Astrocyte of the hippocampus (primary cell): ENCODE measurements around the gene BMAL1.

Experiments used
- DNase-seq: peaks from one replicate; pipeline ENCODE4 v3.0.0; 2011; ENCODE audit warnings: low read depth, low spot score

Gene BMAL1

DNA sequence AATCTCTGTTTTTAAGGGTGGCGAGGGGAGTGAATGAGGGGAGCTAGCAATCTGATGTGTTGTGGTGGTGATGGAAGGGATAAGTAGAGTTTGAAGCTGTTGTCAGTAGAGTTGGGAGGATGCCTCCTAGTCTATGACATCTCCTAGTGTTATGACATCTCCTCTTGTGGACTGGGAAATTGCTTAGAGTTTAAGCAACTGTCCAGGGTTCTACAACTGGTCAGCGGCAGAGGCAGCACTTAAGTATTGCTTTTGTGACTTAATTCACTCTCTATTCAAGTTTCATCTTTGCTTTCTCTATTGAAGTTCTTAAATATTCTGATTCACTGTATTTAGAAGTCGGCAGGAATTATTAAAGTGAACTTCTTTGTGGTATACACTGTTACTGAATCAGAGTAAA is 13.8 kb downstream of the BMAL1 start:
- DNase-seq, result no peak

DNA sequence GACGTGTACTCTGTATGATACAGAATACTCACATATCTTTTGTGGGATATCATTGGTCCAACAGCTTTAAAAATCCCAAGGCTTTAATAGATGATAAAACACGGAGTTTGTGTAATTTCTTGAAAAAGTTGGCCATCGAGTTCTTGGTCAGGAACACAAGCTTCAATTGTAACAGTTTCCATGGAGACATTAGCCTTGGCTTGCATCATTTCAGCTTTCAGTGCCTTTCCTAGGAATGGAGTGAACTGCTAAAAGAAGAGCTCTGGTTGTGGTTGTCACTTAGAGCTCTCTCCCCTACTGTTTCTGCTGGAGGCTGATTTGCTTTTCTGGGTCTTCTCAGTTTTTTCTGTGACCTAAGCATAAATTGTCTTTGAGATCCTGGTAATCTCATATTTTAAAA is 14.2 kb downstream of the BMAL1 start:
- DNase-seq, result no peak

DNA sequence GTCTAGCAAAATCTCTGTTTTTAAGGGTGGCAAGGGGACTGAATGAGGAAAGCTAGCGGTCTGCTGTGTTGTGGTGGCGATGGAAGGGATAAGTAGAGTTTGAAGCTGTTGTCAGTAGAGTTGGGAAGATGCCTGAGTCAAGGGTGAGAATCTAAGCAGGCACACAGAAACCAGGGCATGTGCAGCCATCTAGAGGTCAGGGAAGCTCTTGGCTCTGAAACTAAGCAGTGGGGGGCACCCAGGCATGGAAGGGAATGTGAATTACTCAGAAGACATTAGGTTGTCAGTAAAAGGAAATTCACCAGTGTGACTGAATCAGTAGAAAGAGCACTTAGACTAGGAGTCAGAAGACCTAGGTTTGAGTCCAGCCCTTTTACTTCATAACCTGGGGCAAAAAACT is 15.4 kb downstream of the BMAL1 start:
- no peak for DNase-seq

DNA sequence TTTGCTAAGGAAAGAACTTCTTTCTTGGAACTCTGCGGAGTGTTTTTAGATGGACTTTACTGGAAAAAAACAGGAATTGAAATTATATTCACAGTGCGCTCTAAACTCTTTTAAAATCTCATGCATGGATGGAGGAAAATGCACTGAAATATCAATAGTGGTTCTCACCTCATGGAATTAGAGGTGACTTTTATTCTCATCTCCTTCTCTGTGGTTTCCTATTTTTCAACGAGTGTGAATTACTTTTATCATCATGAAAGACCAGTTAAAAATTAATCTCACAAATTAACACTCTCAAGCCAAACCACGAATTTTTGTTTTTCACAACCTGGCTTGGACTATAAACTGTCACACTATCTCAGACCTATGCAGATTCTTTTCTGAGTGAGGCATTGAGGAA is 16.6 kb downstream of the BMAL1 start:
- DNase-seq, result no peak

DNA sequence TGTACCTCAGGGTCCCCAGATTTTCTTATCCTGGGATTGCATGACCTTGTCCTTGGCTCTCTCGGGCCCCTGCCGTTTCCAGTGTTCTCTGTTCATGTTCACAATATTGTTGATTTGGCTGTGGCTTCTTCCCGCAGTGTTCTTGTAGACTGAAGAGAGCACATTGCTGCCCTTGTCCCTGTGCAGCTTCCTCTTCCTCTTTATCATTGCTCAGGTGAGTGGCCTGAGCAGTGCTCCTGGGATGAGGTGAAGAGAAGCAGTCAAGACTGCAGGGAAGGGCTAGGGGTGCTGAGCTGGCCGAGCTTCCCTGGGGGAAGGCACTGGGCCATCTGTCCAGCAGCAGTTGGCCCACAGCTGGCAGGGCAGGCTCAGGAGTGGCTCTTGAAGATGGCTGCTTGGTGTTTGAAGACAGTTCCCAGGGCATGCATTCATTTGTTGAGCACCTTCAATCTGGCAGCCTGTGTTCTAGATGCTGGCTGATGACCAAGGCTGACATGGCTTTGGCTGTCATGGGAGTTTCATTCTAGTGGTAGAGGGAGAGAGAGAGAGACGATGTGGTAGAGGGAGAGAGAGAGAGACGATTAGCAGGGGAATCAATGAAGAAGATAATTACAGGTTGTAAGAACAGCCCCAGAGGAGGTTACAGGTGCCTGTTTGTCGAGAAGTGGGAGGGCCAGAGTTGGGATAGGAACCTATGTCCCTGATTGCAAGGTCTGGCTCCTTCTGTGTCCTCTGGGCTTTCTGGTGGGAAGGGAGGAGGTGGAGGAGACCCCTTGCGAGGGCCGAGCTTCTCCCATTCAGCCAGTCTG is 17.4 kb downstream of the BMAL1 start:
- DNase-seq, result no peak

DNA sequence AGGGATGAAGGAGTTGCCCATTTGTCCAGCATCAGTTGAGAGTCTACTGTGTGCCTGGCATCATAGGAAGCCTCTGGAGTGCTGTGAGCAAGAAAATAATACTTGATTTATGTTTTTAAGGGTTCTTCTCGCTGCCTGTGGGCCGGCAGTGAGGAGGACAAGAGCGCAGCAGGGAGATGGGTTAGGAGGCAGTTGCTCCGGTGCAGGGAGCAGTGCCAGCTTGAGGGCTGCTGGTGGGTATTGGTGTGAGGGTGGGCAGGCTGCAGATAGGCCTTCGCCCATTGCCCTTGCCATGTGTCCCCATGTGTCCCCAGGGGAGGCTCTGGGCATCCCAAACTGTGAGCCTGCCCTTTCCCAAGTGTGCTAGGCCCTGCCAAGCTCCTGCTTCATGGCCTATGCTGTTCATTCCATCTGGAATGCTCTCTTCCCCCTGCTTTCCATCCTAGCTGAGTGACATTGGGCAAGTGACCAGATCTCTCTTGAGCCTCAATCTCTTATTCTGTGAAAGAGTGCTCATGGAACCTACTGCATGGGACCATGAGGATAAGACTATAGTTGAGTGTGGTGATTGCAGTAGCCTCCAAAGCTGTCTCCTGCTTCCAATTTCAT is 19.8 kb downstream of the BMAL1 start:
- DNase-seq, result no peak

DNA sequence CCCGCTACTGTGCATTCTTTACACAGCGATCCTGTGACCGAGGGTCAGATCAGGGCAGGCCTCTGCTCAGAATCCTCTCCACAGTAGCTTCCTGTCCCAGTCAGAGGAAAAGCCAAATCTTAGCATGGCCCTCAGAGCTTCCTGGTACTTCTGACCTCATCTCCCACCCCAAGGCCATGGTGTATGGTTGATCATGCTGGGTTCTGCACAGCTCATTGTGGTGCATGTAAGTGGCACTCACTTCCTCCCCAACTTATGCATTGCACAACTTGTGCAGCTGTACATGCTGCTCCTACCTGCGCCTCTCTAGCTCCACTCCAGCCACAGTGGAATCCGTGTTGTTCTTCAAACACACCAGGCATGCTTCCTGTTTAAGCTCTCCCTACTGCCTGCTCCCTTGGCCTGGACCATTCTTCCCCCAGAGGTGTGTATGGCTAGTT is 20.3 kb downstream of the BMAL1 start:
- no peak for DNase-seq

DNA sequence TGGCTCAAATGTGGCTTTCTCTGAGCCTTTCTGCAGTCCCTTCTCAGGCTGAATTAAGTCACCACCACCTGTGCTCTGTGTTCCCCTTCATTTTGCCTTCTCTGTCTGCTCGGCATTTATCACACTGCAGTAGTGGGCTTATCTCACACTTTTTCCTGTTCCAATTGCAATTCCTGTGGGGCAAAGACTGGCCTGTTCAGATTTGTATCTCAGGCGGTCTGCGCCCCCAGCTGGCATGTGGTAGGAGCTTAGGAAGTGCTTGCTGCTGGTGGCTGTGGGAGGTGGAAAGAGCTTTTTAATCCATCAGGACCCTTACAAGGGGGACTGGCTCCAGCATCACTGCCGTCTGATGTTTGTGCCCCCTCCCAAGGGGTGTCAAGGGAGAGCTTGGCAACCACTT is 21.2 kb downstream of the BMAL1 start:
- no peak for DNase-seq

DNA sequence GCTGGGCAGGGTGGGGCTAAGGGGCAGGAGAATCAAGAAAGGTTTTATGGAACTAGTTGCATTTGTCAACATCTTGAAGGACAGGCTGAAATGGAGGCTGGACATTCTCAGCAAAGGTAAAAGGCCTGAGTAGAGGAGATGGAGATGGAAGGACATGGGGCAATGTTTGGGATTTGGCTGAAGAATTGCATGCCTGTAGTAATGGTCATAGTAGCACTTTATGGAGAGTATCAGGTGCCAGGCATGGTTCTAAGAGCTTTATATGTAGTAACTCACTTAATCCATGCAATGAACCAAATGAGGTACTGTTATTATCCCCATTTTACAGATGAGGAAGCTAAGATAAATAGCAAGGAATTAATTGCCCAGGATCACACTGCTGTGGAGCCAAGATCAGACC is 23.9 kb downstream of the BMAL1 start:
- DNase-seq, result no peak

DNA sequence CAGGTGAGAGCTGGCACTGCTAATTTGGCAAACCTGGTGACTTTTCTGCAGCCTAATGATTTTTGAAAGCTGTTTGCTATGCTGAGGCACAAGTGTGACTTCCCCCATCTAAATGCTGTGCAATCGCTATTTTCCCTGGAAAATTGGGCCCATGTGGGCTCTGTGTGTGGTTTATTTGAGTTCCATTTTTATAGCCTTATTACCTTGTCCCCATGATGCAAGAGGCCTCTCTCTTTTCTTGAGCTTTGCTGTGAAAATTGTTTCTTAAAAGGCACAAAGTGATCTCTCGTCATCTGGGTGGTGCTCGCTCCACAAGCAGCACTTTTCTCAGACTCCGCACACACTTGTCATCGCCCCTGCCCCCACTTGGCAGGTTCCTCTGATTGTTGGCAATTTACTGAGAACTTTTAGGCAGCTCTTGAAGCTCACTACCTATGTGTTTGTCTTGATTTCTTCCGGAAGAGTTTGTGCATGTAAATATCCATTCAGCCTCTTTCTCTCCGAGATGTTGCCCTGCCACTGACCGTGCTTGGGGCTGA is 24.9 kb downstream of the BMAL1 start:
- DNase-seq, result no peak

DNA sequence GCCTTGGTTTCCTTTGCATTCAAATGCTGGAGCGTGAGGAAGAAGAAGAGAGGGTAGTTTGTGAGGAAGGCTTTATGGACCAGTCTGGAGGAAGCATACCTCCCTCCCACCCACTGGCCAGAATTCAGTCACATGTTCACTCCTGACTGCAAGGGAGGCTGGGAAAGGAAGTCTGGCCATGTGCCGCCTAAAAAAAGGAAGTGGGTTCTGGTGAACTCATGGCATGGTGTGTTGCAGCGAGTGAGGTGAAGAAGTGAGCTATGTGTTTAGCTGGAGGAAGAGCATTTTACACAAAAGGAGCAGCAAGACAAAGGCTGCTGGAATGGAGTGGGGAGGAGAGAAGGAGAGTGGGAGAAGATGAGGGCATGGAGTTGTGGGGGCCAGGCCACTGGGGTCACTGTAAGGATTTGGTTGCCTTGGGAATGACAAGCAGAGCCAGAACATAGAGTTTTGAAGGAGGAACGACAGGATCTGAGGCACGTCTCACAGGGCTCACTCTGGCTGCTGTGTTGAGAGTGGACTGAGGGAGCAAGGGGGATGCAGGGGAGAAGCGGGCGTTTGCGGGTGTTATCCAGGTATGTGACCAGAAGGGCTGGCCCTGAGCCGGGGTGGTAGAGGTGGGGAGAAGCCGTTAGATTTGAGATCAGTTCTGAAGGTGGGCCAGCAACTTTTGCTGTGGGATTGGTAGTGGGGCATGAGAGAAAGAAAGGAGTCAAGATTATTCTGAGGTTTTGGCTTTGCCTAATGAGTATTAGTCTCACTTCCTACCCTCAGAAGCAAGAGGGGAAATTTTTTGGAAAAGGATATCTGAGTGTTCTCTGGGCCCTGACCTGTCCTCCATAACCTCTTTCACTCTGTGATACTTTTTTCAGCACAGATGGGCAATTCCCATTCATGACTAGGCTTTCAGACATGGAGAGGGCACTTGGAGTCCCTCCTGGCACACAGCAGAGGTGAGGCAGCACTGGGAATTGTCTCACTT is 26.4 kb downstream of the BMAL1 start:
- no peak for DNase-seq

DNA sequence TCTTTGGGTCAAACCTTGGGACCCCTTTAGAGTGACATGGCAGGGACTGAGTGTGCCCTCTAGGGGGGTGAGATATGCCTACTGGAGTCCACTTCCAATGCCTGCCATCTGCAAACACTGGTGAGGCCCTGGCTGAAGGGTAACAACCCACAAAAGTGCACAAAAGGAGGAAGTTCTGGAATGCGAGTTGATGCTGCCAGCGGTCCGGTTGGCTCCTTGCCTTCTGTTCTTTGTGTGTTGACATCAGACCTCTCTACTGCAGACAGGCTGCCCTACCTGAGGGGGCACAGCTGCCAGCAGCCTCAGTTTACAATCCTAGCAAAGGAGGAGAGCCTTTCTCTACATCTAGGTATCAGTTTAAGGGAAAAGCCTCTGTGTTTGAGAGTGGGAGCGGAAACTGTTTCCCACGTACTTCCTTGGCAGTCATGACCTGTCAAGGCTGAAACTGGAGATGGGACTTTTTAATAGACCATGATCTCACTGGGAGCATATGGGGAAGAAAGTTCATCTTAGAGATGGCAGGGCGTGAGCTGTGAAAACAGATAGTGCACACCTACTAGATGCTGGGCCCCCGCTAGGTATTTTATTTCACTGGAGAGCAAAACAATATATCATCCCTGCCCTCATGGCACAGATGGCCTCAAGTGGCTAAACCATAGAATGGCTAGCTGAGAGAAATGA is 27.2 kb downstream of the BMAL1 start:
- no peak for DNase-seq

DNA sequence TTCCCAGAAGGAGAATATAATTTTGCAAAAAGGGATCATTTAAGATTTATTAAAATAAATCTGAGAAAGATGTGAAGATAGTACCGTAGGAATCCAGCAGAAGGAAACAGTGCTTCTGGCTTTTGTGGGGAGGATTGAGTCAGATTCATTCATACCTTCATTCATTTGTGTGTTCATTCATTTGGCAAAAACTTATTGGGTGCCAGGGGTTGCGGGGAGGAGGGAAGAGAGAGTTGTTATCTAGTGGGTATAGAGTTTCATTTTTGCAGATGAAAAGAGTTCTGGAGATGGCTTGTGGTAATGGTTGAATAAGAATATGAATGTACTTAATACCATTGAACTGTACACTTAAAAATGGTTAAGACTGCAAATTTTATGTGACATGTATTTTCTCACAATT is 31.1 kb downstream of the BMAL1 start:
- no peak for DNase-seq

DNA sequence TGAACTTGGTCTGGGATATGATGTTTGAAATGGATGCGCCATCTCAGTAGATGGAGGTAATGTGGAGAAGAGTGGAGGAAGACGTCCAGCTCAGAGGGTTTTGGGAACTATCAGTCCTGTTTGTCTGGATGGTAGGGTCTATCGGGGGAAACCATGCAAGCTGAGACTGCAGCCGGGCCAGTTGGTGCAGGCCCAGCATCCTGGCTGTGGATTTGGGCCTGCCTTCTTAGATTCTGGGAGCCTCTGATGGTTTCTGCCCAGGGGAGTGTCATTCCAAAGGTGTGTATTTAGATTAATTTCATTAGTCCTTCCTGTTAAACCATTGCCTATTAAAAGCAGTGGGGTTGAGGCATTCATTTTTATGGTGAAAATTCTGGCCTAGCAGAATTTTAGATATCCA is 31.6 kb downstream of the BMAL1 start:
- DNase-seq, result no peak

DNA sequence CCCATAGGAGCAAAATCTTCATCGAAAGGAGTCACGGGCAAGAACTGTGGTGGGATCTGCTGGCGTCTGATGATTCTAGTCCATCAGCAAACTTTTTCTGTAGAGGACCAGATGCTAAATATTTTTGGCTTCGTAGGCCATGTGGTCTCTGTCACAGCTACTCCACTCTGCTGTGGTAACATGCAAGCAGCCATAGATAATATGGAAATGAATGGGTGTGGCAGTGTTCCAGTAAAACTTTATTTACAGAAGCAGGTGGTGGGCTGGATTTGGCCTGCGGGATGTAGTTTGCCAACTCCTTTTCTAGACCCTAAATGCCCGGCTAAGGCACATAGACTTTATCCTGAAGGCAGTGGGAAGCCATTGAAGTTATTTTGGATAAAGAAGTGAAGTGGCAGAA is 32.9 kb downstream of the BMAL1 start:
- no peak for DNase-seq

DNA sequence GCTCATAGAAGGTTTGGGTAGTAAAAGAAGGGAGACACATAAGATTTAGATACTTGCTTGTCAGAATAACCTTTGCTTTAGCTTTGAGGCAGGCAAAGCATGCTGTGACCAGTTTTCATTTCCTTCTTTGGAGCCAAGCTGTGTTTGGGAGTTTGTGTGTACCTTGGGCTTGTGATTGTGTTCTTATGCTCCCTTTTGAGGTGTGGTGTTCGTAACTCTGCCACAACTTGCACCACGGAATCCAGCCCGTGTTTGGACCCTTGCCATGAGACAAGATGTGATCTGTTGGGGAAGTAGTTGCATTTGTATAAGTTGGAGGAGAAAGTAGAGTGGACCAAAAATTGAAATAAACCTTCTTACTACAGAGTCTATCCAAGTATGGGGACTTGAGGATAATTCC is 34.0 kb downstream of the BMAL1 start:
- no peak for DNase-seq

DNA sequence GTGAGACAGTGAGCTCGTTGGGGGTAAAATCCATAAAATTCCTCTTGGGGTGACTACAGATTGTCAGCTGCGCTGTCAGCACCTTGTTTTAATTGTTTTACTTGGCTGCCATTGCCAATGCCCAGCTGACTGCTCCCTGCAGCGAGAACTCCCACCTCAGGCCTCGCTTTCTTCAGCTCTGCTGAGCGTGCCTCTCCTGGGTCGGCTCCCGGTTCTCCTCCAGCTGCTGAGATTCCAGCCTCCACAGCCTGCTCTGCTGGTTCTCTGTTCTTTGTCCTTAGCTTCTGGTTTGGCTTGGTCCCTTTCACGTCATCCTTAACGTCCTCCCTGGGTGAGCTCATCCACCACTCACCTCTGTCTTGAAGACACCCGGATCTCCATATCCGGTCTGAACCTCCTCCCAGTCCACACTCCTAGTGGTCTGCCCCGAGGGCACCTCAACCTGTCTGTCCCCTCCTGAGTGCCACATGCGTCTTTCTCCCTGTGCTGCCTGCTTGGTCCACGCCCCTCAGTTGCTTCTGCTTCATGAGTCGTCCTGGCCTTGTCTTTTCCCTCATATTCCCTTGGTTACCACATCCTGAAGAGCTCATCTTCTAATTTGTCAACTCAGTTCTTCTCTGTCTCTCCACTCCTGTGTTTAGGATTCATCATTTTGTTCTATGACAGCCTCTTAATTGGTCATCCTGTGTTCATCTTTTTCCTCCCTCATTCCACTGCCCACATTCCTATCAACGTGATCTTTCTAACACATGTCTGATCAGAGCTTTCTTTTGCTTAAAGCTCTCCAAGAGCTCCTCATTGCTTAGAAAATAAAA is 35.6 kb downstream of the BMAL1 start:
- DNase-seq, result no peak

DNA sequence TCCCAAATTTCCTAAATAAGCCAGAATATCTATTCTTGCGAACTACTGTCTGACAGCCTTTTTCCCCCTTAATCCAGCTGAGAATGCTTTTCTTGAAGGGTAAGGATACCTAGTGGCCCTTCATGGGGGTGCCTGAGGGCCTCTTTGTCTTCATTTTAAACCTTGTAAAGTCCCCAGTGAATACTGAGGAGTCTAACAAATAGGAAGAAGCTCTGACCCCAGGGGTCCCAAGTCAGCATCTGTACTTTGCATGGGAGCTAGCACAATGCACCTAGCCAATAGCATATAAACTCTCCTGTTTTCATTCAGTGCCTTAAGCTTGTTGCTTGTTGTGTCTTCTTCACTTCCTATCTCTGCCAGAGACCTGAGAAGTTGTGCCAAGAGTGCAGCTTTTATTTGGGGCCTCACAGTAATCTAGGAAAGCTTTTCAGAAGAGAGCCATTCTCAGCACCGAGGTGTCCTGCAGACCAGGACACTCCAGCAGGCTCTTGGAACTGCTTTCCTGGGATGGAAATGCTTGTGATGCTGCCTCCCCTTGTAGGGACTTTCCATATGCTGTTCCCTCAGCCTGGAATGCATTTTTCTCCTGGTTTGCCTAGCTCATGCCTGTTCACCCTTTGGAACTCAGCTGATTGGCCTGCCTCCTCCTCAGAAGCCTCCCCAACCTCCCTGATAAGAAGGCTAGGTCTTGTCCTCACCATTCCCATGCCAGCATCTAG is 37.2 kb downstream of the BMAL1 start:
- no peak for DNase-seq

DNA sequence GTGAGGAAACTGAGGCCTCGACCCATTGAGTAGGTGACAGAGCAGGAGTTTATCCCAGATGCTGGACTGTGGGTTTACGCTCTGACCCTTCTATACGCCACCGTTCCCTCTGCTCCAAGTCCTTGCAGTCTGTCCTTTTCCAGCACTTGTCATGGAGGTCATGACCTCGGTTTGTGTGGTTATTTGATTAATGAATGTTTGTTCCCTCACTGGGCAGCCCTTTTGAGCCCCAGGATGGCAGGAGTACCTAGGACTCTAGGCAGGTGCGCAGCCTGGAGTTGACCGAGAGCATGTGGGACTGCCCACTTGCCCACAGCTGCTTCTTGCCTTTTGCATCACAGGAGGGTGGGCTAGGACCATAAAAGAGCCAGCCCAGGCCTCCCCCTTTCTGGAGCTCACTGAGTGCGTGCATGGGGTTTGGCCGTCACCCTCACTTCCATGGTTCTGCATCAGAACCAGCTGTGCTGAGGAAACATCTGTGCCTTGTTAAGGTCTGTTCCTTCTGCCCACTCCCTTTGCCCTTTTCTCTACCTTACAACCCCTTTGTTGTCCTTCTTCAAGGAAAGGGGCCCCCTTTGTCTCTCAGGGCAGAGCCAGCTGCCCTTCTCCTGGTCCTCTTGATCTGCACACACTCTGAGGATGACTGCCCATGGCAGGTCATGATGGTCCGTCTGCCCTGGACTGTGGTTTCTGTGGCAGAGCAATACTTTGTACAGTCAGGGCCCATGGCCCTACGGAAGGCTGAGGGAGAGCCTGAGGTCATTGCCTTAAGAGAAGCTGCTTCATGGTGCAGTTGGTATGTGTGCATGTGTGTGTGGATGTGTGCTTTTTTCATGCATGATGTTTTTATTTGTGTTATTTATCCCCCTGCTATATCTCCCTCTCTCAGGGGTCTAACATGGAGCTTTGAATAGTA is 38.2 kb downstream of the BMAL1 start:
- no peak for DNase-seq
